Dedifferentiated amniotic fluid mesenchymal stem cell (primary cell): ENCODE measurements around the gene GRAP.
"Not testable (repeated sequence)": the region's sequence is repeated elsewhere in the genome, so short reads cannot be mapped to it uniquely, and the experiment has no call there.

ENCODE experiments used
- DNase-seq: peaks from one replicate; pipeline ENCODE4 v3.0.0-alpha.2; 2016; ENCODE audit errors: extremely low spot score

The GRAP gene

GRCh38 chr17:19042369-19042768 is 4.4 kb downstream of the GRAP start:
- not testable (repeated sequence) for DNase-seq

- not testable (repeated sequence) for DNase-seq
Observed at GRCh38 chr17:19041871-19042270, 4.9 kb downstream of the GRAP start.

DNA sequence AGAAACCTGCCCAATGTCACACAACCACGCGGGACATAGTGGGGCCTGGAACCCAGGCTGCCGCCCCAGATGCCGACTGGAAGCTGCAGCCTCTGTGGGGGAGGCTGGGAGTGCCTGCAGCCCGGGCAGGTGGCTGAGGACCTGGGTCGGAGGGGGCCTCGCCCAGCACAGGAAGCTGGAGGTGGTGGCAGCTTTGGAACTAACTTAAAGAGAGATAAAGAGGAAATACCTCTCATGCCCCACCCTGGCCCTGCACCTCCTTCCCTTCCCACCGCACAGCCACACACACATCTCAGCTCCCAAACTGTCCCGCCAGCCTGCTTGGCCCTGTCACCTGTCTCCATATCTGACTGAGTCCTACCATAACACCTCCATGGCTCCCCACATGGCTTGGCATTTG is 6.4 kb downstream of the GRAP start:
- not testable (repeated sequence) for DNase-seq

GRCh38 chr17:19038730-19039129 is 8.0 kb downstream of the GRAP start:
- DNase-seq = not testable (repeated sequence)

DNA sequence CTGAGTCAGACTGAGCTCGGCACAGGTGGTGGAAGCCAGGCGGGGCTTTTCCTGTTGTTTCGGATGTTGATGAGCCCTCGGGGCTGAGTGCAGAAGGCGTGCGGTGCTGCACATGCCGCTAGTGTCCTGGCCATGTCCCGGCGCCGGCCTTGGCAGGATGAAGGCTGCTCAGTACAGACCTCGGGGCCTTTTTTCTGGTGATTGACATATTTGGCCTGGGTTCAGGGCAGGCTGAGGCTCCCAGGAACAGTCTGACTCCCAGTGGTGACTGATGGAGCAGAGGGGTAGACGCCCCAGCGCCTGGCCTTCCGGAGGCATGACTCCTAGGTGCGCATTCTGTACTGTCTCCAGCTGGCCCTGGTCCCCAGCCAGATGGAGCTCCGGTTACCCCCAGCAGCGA is 8.8 kb downstream of the GRAP start:
- not testable (repeated sequence) for DNase-seq

- not testable (repeated sequence) for DNase-seq
Observed at GRCh38 chr17:19037547-19037946, 9.2 kb downstream of the GRAP start.

GRCh38 chr17:19036186-19036585 is 10.6 kb downstream of the GRAP start:
- not testable (repeated sequence) for DNase-seq

DNA sequence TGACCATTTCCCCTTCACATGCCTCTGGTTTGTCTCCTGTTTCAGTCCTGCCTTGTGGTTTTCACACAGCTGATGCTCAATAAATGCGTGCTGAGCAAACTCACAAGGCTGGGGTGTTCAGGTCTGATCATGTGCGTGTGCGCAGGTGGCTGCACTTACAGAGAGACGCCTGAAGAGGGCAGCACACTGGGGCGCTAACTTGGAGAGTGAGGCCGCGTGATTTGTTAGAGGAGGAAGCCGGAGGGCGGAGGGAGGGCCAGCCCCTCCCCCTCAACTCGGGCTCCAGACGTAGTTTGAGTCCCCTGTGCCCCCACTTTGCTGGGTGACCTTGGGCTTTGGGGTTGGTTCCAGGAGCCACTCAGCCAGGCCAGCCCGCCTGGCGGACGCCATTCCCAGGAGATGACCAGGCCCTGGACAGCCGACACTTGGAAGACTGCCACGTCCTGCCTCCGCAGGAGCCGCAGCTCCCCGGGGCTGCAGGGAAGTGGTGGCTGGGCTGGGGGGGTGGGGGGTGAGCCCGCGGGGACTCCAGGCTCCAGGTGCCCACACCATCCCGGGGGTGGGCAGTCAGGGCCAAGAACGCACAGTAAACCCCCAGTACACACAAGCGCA is 14.3 kb downstream of the GRAP start:
- not testable (repeated sequence) for DNase-seq

GRCh38 chr17:19031729-19032128 is 15.0 kb downstream of the GRAP start:
- not testable (repeated sequence) for DNase-seq

DNA sequence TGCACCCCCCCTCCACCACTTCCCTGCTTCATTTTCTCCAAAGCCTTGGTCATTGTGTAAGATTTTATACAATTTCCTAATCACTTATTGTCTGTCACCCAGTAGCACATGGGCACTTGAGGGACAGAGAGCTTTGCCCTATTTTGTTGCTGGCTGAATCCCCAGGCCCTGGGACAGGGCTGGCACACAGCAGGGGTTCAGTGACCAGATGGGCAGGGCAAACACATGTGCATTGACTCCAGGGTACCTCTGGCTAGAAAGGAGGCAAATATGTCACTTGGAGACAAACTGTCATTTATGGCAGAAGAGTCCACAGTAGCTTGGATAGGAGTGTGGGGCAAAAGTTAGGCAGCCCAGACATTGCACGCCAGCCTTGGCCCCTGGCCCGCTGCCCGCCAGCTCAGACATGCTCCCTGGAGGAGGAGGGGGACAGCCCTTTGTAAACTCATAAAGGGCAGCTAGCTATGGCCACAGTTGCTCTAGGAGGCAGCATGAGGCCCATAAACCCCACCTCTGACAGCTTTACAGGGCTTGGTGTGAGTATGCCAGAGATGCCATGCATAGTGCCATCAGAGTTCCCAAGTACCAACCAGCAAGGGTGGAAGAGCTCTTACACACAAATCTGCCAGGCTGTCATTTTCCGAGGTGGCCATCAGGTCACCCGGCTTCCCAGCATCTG is 15.8 kb downstream of the GRAP start:
- DNase-seq = not testable (repeated sequence)

DNA sequence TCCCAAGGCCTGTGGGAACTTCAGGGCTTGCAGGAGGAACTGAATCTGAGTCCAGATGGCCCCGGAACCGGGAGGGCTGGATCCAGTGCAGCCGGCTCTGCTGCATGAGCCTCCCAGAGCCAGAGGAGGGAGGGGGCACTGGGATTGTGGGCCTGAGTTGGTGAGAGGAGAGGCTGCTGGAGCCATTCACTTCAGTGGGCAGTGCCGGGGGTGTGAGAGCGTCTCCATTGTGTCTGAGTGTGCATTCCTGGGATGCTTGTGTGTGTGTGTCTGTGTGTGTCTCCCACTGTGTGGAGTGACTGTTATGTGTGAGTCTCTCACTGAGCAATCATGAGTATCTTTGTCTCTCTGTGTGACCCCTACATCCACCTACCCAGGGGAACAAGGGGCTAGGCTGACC is 17.0 kb downstream of the GRAP start:
- DNase-seq = not testable (repeated sequence)

- not testable (repeated sequence) for DNase-seq
Observed at GRCh38 chr17:19028671-19029070, 18.1 kb downstream of the GRAP start.

- no peak for DNase-seq
Observed at GRCh38 chr17:19024101-19025078, 22.4 kb downstream of the GRAP start.

DNA sequence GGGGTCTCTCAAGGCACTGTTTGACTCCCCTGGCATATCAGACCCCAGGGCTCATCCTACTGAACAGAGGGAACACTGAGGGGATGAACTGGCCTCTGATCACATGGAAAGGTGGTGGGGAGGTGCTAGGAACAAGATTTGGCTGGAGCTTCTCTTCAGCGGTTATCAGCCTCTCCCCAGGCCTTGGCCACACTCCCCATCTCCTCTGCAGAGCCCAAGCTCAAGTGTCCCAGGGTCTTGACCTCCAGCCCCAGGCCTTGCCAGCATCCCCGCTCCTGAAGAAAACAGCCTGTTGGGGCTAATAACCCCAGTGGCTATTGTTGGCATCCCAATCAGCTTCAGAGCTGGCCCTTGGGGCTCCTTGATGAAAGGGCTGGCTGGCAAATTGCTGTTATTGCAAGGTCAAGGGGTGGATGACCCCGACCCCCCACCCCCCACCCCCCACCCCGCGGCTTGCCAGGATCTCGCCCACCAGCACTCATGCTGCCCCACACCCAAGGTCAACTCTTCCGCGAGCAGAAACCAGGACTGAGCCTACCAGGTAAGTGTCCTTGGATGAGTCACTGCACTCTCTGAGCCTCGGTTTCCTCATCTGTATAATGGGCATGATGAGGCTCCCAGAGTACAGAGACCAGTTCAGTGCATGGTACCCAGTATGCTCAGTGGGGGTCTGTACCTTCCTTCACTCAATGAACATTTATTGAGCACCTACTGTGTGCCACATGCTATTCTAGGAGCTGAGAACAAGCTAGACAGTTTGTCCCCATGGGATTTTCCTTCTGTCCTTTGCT is 23.4 kb downstream of the GRAP start:
- no peak for DNase-seq

DNA sequence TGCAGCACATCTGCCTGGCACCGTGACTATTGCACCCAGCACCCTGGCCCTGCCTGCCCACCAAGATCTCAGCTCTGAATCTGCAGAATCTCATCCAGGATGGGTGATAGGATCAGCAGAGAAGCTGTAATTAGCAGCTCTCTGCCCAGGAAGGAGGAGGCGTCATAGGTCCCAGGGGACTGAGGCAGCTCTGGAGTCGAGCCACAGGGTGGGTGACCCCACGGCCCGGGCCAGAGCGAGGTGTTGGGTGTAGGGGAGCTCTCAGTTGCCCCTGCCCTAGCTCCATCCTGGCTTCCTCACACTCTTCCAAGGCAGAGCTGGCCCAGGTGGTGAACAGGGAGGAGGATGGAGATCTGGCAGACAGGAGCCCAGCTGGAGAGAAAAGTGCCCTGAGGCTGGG is 24.0 kb downstream of the GRAP start:
- DNase-seq = no peak

DNA sequence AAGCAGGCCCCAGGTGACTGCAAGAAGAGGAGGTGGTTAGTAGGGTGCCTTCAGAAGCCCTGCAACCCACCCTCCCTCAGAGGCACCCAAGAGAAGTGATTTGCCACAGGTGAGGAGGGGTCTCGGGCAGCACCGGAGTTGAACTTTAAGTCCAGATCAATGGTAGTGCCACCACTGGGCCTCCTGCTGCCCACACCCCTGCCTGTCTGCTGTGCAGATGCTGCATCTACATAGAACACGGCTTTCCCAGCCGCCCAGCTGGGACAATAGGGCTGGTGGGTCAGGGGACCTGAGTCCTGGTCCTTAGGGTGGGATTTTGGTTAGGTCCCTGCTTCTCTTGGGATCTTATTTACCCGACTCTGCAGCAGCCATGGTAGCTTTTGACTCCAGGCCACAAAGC is 24.6 kb downstream of the GRAP start:
- no peak for DNase-seq

DNA sequence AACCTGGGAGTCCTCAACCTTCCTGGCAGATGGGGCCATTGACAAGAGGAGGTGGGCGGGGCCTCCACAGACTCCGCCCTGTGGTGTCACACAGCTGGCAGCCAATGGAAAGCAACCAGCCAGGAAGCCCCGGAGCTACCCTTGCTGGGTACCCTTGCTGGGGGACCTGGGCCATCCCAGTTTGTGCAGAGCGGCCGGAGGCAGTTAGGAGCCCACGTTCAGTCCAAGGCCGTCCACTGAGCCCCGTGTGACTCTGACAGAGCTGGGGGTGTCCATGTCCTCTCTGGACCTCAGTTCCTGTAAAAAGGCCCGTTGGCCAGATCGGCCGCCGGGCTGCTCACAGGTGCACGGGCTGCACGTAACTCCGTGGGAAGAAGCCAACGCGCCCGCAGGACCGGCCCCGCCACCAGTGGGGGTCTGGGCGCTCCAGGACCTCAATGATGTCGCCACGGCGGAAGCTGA is 25.1 kb downstream of the GRAP start:
- no peak for DNase-seq

DNA sequence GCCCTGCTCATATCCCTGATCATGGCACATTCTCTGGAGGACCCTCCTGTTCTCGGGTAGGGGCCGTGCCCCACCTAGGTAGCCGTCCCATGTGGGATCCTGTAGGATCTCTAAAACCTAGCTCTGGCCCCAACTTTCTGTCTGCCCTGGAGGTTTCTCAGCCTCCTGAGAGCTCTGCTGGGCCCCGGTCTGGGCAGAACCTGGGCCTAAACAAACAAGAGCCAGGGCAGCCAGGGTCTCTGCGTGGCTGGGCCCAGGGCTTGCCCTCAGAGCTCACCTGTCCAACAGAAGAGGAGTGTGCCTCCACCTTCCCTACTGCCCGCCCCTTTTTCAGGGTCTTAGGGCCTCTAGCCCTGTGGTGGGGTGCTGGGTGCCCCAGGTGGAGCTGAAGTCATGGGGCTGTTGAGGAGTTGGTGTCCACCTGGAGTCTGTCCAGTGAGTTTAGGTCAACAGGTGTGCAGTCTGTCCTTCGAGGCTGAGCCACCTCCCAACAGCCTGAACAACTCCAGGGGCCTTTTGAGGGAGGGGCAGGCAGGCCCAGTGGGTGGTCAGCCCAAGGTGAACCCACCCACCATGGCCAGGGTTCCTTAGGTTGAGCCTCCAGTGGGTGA is 25.6 kb downstream of the GRAP start:
- DNase-seq = not testable (repeated sequence)

DNA sequence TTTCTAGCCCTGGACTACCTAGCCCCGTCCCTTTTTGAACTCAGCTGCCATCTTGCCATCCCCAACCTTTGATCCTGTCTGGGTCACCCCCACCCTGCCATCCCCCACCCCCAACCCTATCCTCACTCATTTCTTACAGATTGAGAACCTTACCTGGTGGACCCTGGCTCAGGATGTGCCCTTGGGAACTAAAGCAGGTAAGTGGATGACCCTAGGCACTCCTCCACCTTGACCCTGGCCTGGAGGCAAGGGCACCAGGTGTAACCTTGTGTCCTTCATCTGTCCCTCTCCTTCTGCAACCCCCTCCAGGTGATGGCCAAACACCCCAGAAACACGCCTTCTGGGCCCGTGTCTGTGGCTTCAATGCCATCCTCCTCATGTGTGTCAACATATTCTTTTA is 26.7 kb downstream of the GRAP start:
- DNase-seq = no peak

GRCh38 chr17:19019041-19019941 is 27.5 kb downstream of the GRAP start:
- DNase-seq = no peak
